ENCODE measurements around the gene ABCC4. TPM values are rescaled to one million over a fixed set of nuclear protein-coding genes. Genes with fewer than 3 reads are reported as not detected.

Gene ABCC4
- total RNA-seq, 1 donor from 2014 or later: 4.9 TPM

DNA sequence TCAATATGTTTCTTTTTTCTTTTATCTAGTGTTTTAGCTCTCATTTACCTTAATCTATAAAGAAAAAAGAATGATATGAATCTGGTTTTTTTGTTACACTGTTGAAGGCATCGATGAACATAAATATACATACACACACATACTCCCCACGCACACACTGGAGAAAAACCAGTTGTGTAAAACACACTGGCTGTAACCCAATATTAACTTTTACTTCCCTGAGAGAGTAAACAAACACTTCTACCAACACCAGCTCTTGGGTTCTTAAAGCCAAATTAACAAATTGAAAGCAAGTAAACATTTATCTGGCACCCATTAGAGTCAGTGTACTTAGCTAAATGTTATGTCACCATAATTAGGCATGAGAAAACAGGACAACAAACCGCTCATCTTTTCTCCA lies 145.7 kb downstream of the ABCC4 start:
- Histone ChIP-seq H3K4me1 (no peaks in the 10 kb centered on the region), H3K27me3 (ENCODE audit: low read depth) (no peaks in the 10 kb centered on the region), H3K9me3 (replicated peaks) (no peaks in the 10 kb centered on the region), H3K36me3 (no peaks in the 10 kb centered on the region), H3K27ac (replicated peaks) (no peak overlapping the region), H3K4me3 (no peak overlapping the region)
- TF ChIP-seq CTCF (IDR thresholded peaks at IDR 0.05; ENCODE audit: borderline replicate concordance): no peak
- DNase-seq: no peak
- intact Hi-C loops (cut with micrococcal nuclease): no loop called here

DNA sequence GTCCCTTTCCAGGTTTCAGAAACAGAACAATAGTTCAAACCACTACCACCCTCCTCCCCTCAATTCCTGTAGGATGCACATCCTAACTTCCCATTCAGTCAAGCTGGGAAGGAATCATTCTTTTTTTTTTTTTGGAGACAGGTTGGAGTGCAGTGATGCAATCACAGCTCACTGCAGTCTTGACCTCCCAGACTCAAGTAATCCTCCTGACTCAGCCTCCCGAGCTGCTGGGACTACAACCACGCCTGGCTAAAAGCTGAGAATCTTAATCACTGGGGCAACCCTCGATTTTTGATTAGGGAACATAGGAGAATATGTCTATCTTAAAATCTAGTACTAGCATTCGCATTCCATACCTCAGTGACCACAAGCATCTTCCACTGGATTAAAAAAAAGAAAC lies 146.2 kb downstream of the ABCC4 start:
- no peaks in the 10 kb centered on the region for H3K4me1 ChIP-seq
- no peaks in the 10 kb centered on the region for H3K27me3 ChIP-seq (ENCODE audit: low read depth)
- TF ChIP-seq CTCF (IDR thresholded peaks at IDR 0.05; ENCODE audit: borderline replicate concordance): no peak
- H3K9me3 ChIP-seq (replicated peaks): no peaks in the 10 kb centered on the region
- H3K4me3 ChIP-seq: no peak overlapping the region
- H3K27ac ChIP-seq (replicated peaks): no peak overlapping the region
- intact Hi-C loops (cut with micrococcal nuclease): no loop called here
- H3K36me3 ChIP-seq: no peaks in the 10 kb centered on the region
- no peak for DNase-seq

DNA sequence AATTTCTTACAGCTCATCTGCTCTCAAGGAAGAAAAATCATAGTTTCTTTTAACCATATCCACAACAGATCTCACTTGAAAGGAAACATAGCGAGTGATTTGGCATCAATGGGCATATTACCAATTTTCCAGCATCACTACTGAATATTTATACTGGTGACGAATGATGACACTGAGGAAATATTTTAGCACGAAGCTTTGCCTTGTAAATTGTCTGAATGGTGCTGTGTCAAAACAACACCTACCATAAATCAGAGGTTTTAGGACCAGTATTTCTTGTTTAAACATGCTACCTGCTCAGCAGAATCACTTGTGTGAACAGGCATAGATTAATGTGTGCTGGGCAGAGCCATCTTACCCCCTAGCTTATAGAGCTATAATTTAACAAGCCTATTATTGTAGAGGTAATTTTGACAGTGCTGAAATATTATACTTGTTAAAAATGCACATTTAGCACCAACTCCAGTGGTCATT lies 146.8 kb downstream of the ABCC4 start:
- H3K36me3 ChIP-seq: no peaks in the 10 kb centered on the region
- DNase-seq: no peak
- H3K9me3 ChIP-seq (replicated peaks): no peaks in the 10 kb centered on the region
- no peaks in the 10 kb centered on the region for H3K27me3 ChIP-seq (ENCODE audit: low read depth)
- intact Hi-C loops (cut with micrococcal nuclease): no loop called here
- H3K4me3 ChIP-seq: no peak overlapping the region
- no peak for TF ChIP-seq CTCF (IDR thresholded peaks at IDR 0.05; ENCODE audit: borderline replicate concordance)
- no peaks in the 10 kb centered on the region for H3K4me1 ChIP-seq
- no peak overlapping the region for H3K27ac ChIP-seq (replicated peaks)

DNA sequence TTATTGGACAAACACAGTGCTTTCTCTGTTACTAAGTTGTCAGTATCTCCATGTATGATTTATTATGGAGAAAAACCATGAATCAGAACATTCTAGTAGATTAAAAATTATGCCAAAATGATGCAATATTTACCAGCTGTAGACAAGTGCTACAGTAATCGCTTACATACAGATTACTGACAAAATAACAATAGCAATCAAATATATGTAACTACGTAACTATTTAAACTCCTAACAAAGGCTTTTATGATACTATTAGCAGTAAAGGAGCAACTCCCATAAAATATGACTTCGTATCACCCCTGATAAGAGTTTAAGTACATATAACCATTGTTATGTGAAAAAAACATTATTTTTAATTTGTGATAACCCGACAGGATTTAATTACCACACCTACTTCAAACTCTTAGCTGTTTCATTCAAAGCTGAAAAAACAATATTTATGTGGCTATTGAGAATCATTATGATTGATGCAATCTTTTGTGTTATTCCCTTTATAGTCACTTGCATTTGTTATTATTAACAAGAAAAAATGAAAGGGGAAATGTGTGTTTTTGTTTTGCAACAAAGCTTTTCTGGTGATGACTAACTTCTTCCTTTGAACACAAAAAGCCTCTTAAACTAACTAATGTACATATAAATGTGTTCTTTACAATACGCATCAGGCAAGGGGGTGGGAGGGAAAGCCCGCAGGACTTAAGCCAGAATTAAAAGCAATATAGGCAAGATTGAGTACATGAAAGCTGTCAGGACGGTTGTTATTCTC lies 147.4 kb downstream of the ABCC4 start:
- Histone ChIP-seq H3K4me3 (no peak overlapping the region), H3K4me1 (no peaks in the 10 kb centered on the region), H3K27me3 (ENCODE audit: low read depth) (no peaks in the 10 kb centered on the region), H3K27ac (replicated peaks) (no peak overlapping the region), H3K9me3 (replicated peaks) (no peaks in the 10 kb centered on the region), H3K36me3 (no peaks in the 10 kb centered on the region)
- DNase-seq: no peak
- intact Hi-C loops (cut with micrococcal nuclease): no loop called here
- TF ChIP-seq CTCF (IDR thresholded peaks at IDR 0.05; ENCODE audit: borderline replicate concordance): no peak

DNA sequence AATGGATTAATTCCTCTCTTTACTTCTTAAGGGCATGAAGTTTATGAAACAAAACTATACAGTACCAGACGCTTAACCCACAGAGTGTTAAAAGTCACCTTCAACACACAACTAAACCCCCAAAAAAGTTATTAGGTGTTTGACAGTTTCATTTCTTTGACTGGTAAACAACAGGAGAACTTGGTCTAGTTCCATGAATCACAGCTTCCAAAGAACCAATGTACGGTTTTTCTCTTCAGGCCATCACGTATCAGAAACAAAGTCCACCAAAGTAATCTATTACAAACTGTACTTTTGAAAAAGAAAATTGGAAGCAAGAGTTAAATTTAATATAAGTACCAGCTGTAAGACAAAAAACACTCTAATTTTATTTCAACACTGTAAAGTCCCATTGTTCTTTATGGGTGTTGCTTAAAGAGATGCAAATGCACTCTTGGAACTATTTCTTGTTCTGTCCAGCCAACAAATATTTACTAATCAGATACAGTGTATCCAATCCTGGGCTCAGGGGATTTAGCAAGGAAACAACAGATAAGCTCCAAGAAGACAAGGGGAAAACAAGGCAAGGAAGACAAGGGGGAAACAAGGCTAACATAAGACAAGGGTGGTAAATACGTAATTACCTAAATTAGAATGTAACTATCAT lies 149.2 kb downstream of the ABCC4 start:
- no peak for DNase-seq
- no peaks in the 10 kb centered on the region for H3K4me1 ChIP-seq
- no peak overlapping the region for H3K27ac ChIP-seq (replicated peaks)
- no peaks in the 10 kb centered on the region for H3K36me3 ChIP-seq
- intact Hi-C loops (cut with micrococcal nuclease): no loop called here
- H3K27me3 ChIP-seq (ENCODE audit: low read depth): no peaks in the 10 kb centered on the region
- no peaks in the 10 kb centered on the region for H3K9me3 ChIP-seq (replicated peaks)
- H3K4me3 ChIP-seq: no peak overlapping the region
- TF ChIP-seq CTCF (IDR thresholded peaks at IDR 0.05; ENCODE audit: borderline replicate concordance): no peak
